Smooth muscle cell (in vitro differentiated cells): Measurements from ENCODE around the gene TIAM2. TPM values are rescaled to one million over a fixed set of nuclear protein-coding genes. Genes with fewer than 3 reads are reported as not detected.

Source experiments
- DNase-seq: peaks from one replicate; lab custom pipeline; 2025; ENCODE audit not compliant: unreplicated experiment; lab: John Stamatoyannopoulos, UW
- H2AFZ ChIP-seq: fragments of 200-600 bp; sonication (generic); 2 replicates; pipeline ENCODE4 v1.6.0; 2016; ENCODE audit warnings: antibody characterized with exemption, low read depth, mild to moderate bottlenecking
- H3F3A ChIP-seq: fragments of 200-600 bp; sonication (generic); 2 replicates; pipeline ENCODE4 v1.6.0; 2017; ENCODE audit warnings: antibody characterized with exemption, low read depth
- H3K27ac ChIP-seq: fragments of 200-600 bp; sonication (generic); 2 replicates; pipeline ENCODE4 v1.5.1; 2016; ENCODE audit warnings: low read depth, mild to moderate bottlenecking
- H3K27me3 ChIP-seq: fragments of 200-600 bp; sonication (generic); 2 replicates; pipeline ENCODE4 v1.6.1; 2016; ENCODE audit warnings: low read depth, mild to moderate bottlenecking
- H3K36me3 ChIP-seq: fragments of 200-600 bp; sonication (generic); 2 replicates; pipeline ENCODE4 v1.5.1; 2016; ENCODE audit warnings: low read depth
- H3K4me1 ChIP-seq: fragments of 200-600 bp; sonication (generic); 2 replicates; pipeline ENCODE4 v1.5.1; 2016; ENCODE audit warnings: low read depth
- H3K4me2 ChIP-seq: fragments of 200-600 bp; sonication (generic); 2 replicates; pipeline ENCODE4 v1.6.0; 2016; ENCODE audit warnings: mild to moderate bottlenecking
- H3K4me3 ChIP-seq: fragments of 200-600 bp; sonication (generic); 2 replicates; pipeline ENCODE4 v1.5.1; 2016; ENCODE audit warnings: mild to moderate bottlenecking
- H3K79me2 ChIP-seq: fragments of 200-600 bp; sonication (generic); 2 replicates; pipeline ENCODE4 v1.6.0; 2016; ENCODE audit warnings: low read depth, mild to moderate bottlenecking
- H3K9ac ChIP-seq: fragments of 200-600 bp; sonication (generic); 2 replicates; pipeline ENCODE4 v1.6.0; 2016; ENCODE audit warnings: low read depth
- H3K9me3 ChIP-seq: fragments of 200-600 bp; sonication (generic); replicated peaks from 2 replicates; pipeline ENCODE4 v1.5.1; 2016; ENCODE audit warnings: low read depth
- H4K20me1 ChIP-seq: fragments of 200-600 bp; sonication (generic); 2 replicates; pipeline ENCODE4 v1.6.0; 2016; ENCODE audit warnings: low read depth
- WGBS: methylation state at CpG from one replicate; pipeline ENCODE4 v1.1.7; 2016; ENCODE audit warnings: low lambda C conversion rate; 5-methylcytosine and 5-hydroxymethylcytosine counted together
- polyA plus RNA-seq: library from polyadenylated mRNA; unstranded; fragments of >200 nt; fragmentation: Nextera tagmentation; extraction: Ambion mirVana; gene quantifications from 2 replicates; pipeline ENCODE4 v1.2.1, GENCODE V29; 2016
- total RNA-seq: library from RNA; depleted of rRNA; stranded (reverse); fragments of >200 nt; gene quantifications from 2 replicates; pipeline ENCODE4 v1.2.3, GENCODE V29; 2014
- TF ChIP-seq, protein P1 (sequence below): fragments of 200-600 bp; sonication (generic); IDR thresholded peaks from 2 replicates; pipeline ENCODE4 v1.5.1; 2017; ENCODE audit warnings: borderline replicate concordance, mild to moderate bottlenecking, antibody characterized with exemption; ENCODE audit not compliant: insufficient read depth, poor library complexity, severe bottlenecking

Gene TIAM2
- total and polyA plus RNA-seq, 2 experiments from 2014 or later: 13.1 to 24.9 TPM

DNA sequence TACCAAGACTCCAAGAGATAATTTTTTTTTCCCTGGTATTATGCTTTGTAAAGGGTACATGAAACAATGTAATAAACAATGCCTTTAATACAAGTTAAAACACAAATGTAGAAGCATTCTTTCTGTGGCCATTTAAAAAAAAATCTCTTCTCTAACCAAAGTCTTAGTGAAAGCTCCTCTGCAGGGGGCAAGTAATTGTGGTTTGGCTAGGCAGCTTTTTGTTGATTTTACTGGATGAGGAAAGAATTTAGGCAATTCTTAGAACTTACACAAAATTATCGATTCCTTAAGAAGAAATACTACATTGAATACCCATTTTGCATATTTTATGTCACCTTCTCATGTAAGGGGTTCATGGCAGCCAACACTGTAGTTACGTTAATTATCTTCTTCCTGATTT lies 306.8 kb downstream of the TIAM2 start:
- Histone ChIP-seq H3K4me1 (peaks cover 17% of the 10 kb centered on the region), H3K4me3 (no peak overlapping the region), H3K79me2 (no peaks in the 10 kb centered on the region), H3K27me3 (no peaks in the 10 kb centered on the region), H3F3A (no peaks in the 10 kb centered on the region), H3K27ac (no peak overlapping the region), H4K20me1 (no peaks in the 10 kb centered on the region), H3K4me2 (peak overlapping the region; percentile 4), H2AFZ (no peak overlapping the region), H3K9me3 (no peaks in the 10 kb centered on the region), H3K36me3 (peaks cover 2% of the 10 kb centered on the region), H3K9ac (no peak overlapping the region)
- no peak for DNase-seq
- TF ChIP-seq, protein P1, sequence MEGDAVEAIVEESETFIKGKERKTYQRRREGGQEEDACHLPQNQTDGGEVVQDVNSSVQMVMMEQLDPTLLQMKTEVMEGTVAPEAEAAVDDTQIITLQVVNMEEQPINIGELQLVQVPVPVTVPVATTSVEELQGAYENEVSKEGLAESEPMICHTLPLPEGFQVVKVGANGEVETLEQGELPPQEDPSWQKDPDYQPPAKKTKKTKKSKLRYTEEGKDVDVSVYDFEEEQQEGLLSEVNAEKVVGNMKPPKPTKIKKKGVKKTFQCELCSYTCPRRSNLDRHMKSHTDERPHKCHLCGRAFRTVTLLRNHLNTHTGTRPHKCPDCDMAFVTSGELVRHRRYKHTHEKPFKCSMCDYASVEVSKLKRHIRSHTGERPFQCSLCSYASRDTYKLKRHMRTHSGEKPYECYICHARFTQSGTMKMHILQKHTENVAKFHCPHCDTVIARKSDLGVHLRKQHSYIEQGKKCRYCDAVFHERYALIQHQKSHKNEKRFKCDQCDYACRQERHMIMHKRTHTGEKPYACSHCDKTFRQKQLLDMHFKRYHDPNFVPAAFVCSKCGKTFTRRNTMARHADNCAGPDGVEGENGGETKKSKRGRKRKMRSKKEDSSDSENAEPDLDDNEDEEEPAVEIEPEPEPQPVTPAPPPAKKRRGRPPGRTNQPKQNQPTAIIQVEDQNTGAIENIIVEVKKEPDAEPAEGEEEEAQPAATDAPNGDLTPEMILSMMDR: no peak
- WGBS: 89% methylated on average over 2 of the region's 2 CpGs

DNA sequence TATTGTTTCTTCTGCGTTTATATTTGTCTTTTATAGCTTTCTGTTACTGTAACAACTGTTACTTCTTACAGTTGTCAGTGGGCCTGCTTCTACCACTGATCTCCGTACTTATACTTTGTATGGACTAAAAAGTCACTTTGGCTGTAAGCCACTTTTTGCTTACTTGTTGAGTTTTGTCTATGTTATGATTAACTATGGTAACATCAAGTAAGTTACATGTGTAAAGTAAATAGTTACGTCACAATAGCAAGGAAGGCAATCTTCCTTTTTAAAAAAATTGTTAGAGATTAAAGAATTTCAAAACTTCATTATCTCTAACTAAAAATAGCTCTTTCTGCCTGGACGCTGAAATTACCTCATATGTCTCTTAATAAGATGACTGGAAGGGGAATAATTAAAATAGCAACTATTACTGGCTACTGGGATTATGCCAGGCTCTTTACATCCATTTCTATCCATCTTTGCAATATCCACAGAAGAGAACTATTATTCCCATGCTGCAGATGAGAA lies 308.3 kb downstream of the TIAM2 start:
- no peaks in the 10 kb centered on the region for H3F3A ChIP-seq
- no peak overlapping the region for H3K4me3 ChIP-seq
- peaks cover under 1% of the 10 kb centered on the region for H3K79me2 ChIP-seq
- H3K4me2 ChIP-seq: no peak overlapping the region
- TF ChIP-seq, protein P1: no peak
- no peak overlapping the region for H2AFZ ChIP-seq
- H3K27ac ChIP-seq: no peak overlapping the region
- WGBS: 67% methylated on average over 4 of the region's 4 CpGs
- no peak overlapping the region for H3K9ac ChIP-seq
- H4K20me1 ChIP-seq: no peaks in the 10 kb centered on the region
- H3K36me3 ChIP-seq: no peaks in the 10 kb centered on the region
- peaks cover 9% of the 10 kb centered on the region for H3K4me1 ChIP-seq
- no peak for DNase-seq
- H3K27me3 ChIP-seq: no peaks in the 10 kb centered on the region
- no peaks in the 10 kb centered on the region for H3K9me3 ChIP-seq

DNA sequence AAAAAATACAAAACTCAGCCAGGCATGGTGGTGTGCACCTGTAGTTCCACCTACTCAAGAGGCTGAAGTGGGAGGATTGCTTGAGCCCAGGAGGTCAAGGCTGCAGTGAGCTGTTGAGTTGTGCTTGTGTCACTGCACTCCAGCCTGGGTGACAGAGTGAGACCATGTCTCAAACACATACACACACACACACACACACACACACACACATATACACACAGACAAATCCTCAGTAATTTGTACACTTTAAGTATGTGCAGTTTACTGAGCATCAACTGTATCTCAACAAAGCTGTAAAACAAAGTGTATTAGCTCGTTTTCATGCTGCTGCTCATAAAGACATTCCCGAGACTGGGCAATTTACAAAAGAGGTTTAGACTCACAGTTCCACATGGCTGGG lies 311.8 kb downstream of the TIAM2 start:
- no peak overlapping the region for H3K4me3 ChIP-seq
- peaks cover 4% of the 10 kb centered on the region for H3K4me1 ChIP-seq
- no peak overlapping the region for H3K4me2 ChIP-seq
- H2AFZ ChIP-seq: no peak overlapping the region
- H3K27me3 ChIP-seq: no peaks in the 10 kb centered on the region
- WGBS: 80% methylated on average over 2 of the region's 2 CpGs
- H3K27ac ChIP-seq: no peak overlapping the region
- no peak for DNase-seq
- no peaks in the 10 kb centered on the region for H3F3A ChIP-seq
- H3K9ac ChIP-seq: no peak overlapping the region
- H4K20me1 ChIP-seq: no peaks in the 10 kb centered on the region
- no peaks in the 10 kb centered on the region for H3K9me3 ChIP-seq
- H3K79me2 ChIP-seq: peaks cover 2% of the 10 kb centered on the region
- TF ChIP-seq, protein P1: no peak
- H3K36me3 ChIP-seq: no peaks in the 10 kb centered on the region
